HG02970 (cell line): ENCODE results near the gene DRAM1.

Source experiments
- ATAC-seq: cut with Tn5 transposase; IDR thresholded peaks from one replicate; pipeline ENCODE4 v1.9.1; 2021; ENCODE audit warnings: mild to moderate bottlenecking, moderate library complexity, moderate number of reproducible peaks; ENCODE audit not compliant: unreplicated experiment, low FRiP score

DRAM1 gene

DNA sequence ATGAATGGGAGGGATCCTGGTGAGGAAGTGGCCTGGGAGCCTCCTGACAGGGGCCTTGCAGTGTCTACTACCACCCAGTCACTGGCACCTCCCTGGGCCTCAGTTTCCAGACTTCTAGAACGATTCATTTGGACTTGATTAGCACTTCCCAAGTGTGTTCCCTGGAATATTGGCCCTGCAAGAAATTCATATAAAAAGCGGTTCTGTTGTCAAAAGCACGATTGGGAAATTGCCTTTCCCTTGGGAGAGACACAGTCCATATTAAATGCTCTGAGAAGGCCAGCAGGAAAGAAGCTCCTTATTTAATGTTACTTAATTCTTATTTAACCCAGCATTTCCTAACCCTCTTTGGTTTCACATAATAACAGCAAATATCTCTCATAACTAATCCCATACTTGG lies 61.9 kb downstream of the DRAM1 start:
- no peak for ATAC-seq

GRCh38 chr12:101939856-101940265 lies 62.5 kb downstream of the DRAM1 start:
- ATAC-seq: no peak

GRCh38 chr12:101940400-101940950 lies 63.1 kb downstream of the DRAM1 start:
- no peak for ATAC-seq

DNA sequence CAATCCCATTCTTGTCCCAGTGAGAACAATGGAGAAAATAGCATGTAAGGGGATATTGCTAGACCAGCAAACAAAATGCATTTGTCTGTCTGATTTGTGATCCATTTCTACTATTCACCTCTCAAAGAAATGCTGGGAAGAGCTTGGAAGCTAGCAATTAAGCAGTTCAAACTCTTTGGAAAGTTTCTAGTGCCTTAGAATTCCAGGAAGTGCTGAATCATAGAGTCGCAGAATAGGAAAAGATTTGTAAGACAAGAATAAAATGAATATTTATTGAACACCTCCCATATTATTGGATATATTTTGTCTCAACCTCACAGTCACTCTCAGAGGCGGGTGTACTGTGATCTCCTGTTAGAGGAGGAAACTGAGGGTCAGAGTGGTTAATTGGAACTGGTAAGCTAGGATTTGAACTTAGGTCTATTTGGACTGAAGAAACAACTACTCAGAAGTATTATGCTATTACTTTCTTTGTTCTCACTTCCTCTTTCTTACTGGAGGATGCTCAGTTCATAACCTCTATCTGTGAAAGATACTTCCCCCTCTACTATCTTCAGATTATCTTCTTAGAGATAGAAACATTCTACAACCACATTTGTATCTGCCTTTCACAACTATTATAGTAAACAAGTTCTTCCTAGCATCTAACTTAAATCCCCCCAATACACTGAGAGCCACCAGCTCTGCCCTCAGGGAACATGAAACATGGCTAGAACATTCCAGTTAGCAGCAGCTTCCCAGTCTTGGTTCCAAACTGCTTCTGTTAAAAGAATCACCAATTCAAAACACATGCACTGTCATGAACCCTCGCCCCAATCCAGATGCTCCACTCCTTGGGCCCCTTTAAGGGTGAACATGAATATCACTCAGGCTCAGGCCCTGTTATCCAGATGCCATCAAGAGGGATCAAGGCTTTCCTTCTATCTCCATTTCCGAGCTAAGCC lies 64.2 kb downstream of the DRAM1 start:
- no peak for ATAC-seq

DNA sequence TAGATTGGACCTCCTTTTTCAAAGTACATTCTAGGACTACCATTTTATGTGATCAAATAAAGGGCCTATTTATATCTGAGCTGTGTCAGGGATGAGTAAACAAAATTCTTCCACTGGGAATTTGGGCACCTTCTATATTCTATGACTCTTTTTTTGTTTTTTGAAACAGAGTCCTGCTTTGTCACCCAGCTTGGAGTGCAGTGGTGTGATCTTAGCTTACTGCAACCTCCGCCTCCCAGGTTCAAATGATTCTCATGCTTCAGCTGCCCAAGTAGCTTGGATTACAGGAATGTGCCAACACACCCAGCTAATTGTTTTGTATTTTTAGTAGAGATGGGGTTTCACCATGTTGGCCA lies 64.8 kb downstream of the DRAM1 start:
- ATAC-seq: no peak

DNA sequence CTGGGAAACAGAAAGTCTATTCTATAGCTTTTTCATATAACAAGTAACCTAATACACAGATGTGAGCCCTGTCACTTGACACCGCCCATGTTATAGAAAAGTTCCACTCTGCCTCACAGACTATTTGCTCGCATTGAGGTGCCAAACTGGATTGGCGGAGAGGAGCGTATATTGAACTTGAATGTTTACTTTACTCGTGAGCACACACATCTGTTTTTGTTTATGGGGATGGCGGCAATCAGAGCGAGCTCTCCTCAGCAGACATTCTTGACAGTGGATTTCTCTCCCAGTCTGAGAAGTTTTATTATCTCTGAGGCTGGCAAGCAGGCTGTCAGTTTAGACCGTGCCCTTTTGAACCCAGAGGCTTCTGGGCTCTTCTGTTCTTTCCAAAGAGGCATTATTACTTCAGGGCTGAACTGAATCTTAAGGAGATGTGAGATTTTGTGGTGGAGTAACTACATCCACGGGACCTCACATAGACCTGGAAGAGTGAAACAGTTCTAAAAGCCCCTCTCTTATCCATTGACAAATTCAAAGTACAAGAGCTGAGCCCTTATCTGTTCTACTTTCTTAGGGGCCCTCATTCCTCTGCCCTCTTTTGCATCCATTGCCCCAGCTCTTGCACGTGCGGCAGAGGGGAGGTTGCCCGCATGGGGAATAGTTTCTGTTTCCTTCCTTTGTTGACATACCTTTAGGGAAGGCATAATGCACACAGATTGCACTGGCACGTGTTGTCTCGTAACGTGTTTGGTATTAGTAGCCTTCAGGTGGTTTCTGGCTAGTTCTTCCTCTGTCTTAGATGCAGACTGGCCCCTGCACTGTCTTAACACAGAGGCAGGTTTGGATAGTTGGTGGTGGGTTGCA lies 68.2 kb downstream of the DRAM1 start:
- no peak for ATAC-seq

DNA sequence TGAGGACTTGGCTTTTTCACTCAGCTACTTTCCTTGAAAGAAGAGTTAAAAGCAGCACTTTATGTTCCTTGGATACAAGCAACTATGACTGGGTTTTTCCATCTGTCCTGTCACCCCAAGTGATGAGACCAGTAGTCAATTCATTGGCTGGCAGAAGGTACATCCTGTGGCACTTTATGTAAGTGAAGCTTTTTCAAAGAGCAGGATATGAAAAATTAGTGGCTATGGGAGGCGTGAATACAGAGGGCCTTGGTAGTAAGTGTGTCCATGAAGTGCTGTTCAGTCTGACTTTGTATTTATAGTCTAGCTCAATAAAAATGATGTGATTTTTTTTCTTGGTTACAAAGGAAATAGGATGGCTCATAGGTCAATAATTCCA lies 68.8 kb downstream of the DRAM1 start:
- no peak for ATAC-seq

DNA sequence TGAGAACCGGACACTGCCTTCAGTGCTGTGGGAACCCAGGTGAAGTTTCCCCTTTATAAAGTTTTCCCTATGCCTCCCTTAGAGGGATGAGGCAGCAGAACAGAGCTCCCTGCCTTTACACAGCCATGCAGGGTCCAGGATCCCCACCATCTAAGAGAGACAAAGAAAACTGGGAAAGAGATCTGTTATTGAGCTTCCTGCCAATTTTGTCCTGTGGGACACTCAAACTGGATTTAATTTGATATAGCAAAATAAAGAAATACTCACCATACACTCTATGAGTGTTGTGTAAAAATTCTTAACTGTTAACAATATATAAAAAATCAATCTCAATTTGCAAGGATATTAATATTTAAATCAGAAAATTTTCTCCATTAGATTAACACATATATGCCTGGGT lies 69.9 kb downstream of the DRAM1 start:
- no peak for ATAC-seq

- ATAC-seq: no peak
Observed at GRCh38 chr12:101948365-101948764, 71.0 kb downstream of the DRAM1 start.

- ATAC-seq: no peak
Observed at GRCh38 chr12:101951002-101951670, 73.8 kb downstream of the DRAM1 start.

GRCh38 chr12:101954113-101954512 lies 76.7 kb downstream of the DRAM1 start:
- no peak for ATAC-seq

- ATAC-seq: no peak
Observed at GRCh38 chr12:101954676-101955075, 77.3 kb downstream of the DRAM1 start.

- ATAC-seq: no peak
Observed at GRCh38 chr12:101957252-101957959, 80.0 kb downstream of the DRAM1 start.

DNA sequence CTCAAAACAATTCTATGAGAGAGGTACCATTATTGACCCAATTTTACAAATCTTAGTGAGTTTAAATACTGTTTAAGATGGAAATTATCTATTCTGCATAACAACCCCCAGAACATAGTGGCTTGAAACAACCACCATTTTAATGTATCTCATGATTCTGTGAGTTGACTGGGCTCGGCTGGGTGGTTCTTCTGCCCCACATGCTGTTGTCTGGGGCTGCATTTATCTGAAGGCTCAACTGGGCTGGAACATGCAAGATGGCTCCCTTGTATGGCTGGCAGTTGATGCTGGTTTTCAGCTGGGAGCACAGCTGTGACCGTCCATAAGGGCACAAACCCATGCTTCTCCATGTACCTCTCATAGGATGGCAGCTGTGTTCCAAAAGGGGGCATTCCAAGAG lies 82.2 kb downstream of the DRAM1 start:
- no peak for ATAC-seq

- no peak for ATAC-seq
Observed at GRCh38 chr12:101962486-101962885, 85.1 kb downstream of the DRAM1 start.

GRCh38 chr12:101963697-101964096 lies 86.3 kb downstream of the DRAM1 start:
- ATAC-seq: no peak

- ATAC-seq: no peak
Observed at GRCh38 chr12:101966496-101966895, 89.1 kb downstream of the DRAM1 start.

DNA sequence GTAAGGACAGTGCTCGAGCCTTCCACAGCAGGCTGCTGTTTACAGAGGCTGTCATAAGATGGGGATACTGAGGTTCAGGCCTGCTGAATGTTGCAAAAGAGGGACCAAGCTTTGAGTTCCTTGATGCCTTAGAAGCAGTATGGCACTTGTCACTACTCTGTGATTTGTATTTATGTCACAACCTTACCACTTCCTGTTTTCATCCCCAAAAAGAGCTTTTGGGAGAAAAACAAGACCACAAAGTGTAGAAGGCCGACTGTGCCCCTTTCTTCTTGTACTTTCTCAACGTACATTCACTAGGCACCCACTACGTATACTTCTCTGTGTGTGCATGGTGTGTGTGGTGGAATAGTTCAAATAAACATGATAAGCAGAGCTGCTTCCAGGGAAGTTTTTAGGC lies 90.1 kb downstream of the DRAM1 start:
- ATAC-seq: no peak

GRCh38 chr12:101968770-101969169 lies 91.4 kb downstream of the DRAM1 start:
- ATAC-seq: no peak
